GM18499 (cell line): Measurements from ENCODE around the gene ADSS2.
"Not testable (repeated sequence)": the region's sequence is repeated elsewhere in the genome, so short reads cannot be mapped to it uniquely, and the experiment has no call there.

Experiments
- ATAC-seq: cut with Tn5 transposase; IDR thresholded peaks from one replicate; pipeline ENCODE4 v1.9.1; 2021; ENCODE audit warnings: moderate number of reproducible peaks; ENCODE audit not compliant: insufficient read depth, unreplicated experiment

Gene ADSS2

GRCh38 chr1:244369256-244370057 lies 82.3 kb downstream of the ADSS2 start:
- no peak for ATAC-seq

- ATAC-seq: no peak
These were observed 83.4 kb downstream of the ADSS2 start for GRCh38 chr1:244368279-244368678.

GRCh38 chr1:244367399-244368114 lies 84.2 kb downstream of the ADSS2 start:
- no peak for ATAC-seq

- no peak for ATAC-seq
These were observed 85.9 kb downstream of the ADSS2 start for GRCh38 chr1:244365809-244366208.

GRCh38 chr1:244365262-244365661 lies 86.4 kb downstream of the ADSS2 start:
- ATAC-seq: not testable (repeated sequence)

GRCh38 chr1:244362476-244362875 lies 89.2 kb downstream of the ADSS2 start:
- ATAC-seq: no peak

- no peak for ATAC-seq
These were observed 89.8 kb downstream of the ADSS2 start for GRCh38 chr1:244361764-244362473.
